ENCODE data around the gene ME3.

The ME3 gene

GRCh38 chr11:86477495-86478155, 194.8 kb downstream of the ME3 start:
- no peak for TF ChIP-seq CTCF (IDR thresholded peaks at IDR 0.05; ENCODE audit: low read depth, low read length, missing control alignments)

GRCh38 chr11:86476109-86476861, 196.1 kb downstream of the ME3 start:
- H3K27ac ChIP-seq = peak overlapping the region; percentile 6
- H3K4me3 ChIP-seq (ENCODE audit: low read depth, low read length) = no peak overlapping the region
- in situ Hi-C loops (cut with HindIII; ENCODE audit: low pct_ligation_motif_present, low sequenced_read_pairs) = no loop called here
- TF ChIP-seq CTCF (IDR thresholded peaks at IDR 0.05; ENCODE audit: low read depth, low read length, missing control alignments) = no peak
- H3K36me3 ChIP-seq (replicated peaks) = no peaks in the 10 kb centered on the region
- peak; percentile 28 for DNase-seq
- H3K27me3 ChIP-seq (replicated peaks) = no peaks in the 10 kb centered on the region

More at GRCh38 chr11:86477495-86478155, 194.8 kb downstream of the ME3 start:
- Histone ChIP-seq H3K27ac (peak overlapping the region; percentile 53), H3K27me3 (replicated peaks) (no peaks in the 10 kb centered on the region), H3K36me3 (replicated peaks) (no peaks in the 10 kb centered on the region), H3K4me3 (ENCODE audit: low read depth, low read length) (no peak overlapping the region)
- in situ Hi-C loops (cut with HindIII; ENCODE audit: low pct_ligation_motif_present, low sequenced_read_pairs) = no loop called here
- peak; percentile 88 for DNase-seq

- H3K36me3 ChIP-seq (replicated peaks) = no peaks in the 10 kb centered on the region
- DNase-seq = no peak
- H3K27ac ChIP-seq = no peak overlapping the region
- TF ChIP-seq CTCF (IDR thresholded peaks at IDR 0.05; ENCODE audit: low read depth, low read length, missing control alignments) = no peak
- H3K27me3 ChIP-seq (replicated peaks) = no peaks in the 10 kb centered on the region
- in situ Hi-C loops (cut with HindIII; ENCODE audit: low pct_ligation_motif_present, low sequenced_read_pairs) = no loop called here
- no peak overlapping the region for H3K4me3 ChIP-seq (ENCODE audit: low read depth, low read length)
Measured at GRCh38 chr11:86475027-86475426, 197.4 kb downstream of the ME3 start.

GRCh38 chr11:86473991-86474833, 198.2 kb downstream of the ME3 start:
- no peak for DNase-seq

More at GRCh38 chr11:86473991-86474833, 198.2 kb downstream of the ME3 start:
- in situ Hi-C loops (cut with HindIII; ENCODE audit: low pct_ligation_motif_present, low sequenced_read_pairs) = no loop called here
- H3K27ac ChIP-seq = peak overlapping the region; percentile 5
- no peaks in the 10 kb centered on the region for H3K27me3 ChIP-seq (replicated peaks)
- no peak for TF ChIP-seq CTCF (IDR thresholded peaks at IDR 0.05; ENCODE audit: low read depth, low read length, missing control alignments)
- H3K4me3 ChIP-seq (ENCODE audit: low read depth, low read length) = no peak overlapping the region
- no peaks in the 10 kb centered on the region for H3K36me3 ChIP-seq (replicated peaks)

Data from brain microvascular endothelial cell (primary cell).